HepG2 (cell line): ENCODE results near the gene SLC6A8. TPM values are rescaled to one million over a fixed set of nuclear protein-coding genes. Genes with fewer than 3 reads are reported as not detected.

Experiments
- ATAC-seq: fragments of 200-7000 bp; cut with Tn5 transposase; 3 replicates; pipeline ENCODE4 v1.9.1; 2020; ENCODE audit warnings: mild to moderate bottlenecking, moderate library complexity
- BruUV-seq: library from RNA; stranded (reverse); fragments of 400-500 nt; replicated peaks from 2 replicates; lab custom pipeline; 2021; lab: Mats Ljungman, UMichigan
- CTCF ChIA-PET: fragments of 300-600 bp; formaldehyde crosslinking; extraction: SDS; loops from one replicate; lab custom pipeline; 2021; ENCODE audit warnings: low total read pairs, inconsistent platforms, low intra/inter-chr PET ratio; lab: Yijun Ruan, JAX
- POLR2A ChIA-PET: fragments of 350-600 bp; sonication (Branson Sonifier 250); formaldehyde crosslinking; loops from one replicate; lab custom pipeline; 2020; ENCODE audit warnings: antibody characterized with exemption, inconsistent platforms; lab: Yijun Ruan, JAX
- DNase-seq: peaks from one replicate; pipeline ENCODE4 v3.0.0-alpha.2; 2015; ENCODE audit warnings: low spot score
- FAIRE-seq: peaks from 3 replicates; lab custom pipeline; 2011; peaks lifted over from hg19 to GRCh38; lab: Jason Lieb, UNC
- H2AFZ ChIP-seq: one replicate; pipeline ENCODE4 v1.6.1; 2011; ENCODE audit warnings: low read length, inconsistent platforms
- H3K27ac ChIP-seq: fragments of 300-600 bp; 3 replicates; pipeline ENCODE4 v1.8.0; 2011; ENCODE audit warnings: mixed run types, mild to moderate bottlenecking, mixed read lengths, low read length, inconsistent platforms; ENCODE audit not compliant: insufficient read depth; ENCODE audit errors: extremely low read length
- H3K27me3 ChIP-seq, 2 experiments: fragments of 200-600 bp in 1 of 2; 2 replicates in 1 of 2; 3 replicates in 1 of 2; pipeline versions ENCODE4 v1.6.0 to v1.8.0; 2011; ENCODE audit warnings: low read length in 2 of 2, mild to moderate bottlenecking in 2 of 2, moderate library complexity in 2 of 2, inconsistent platforms in 1 of 2; ENCODE audit not compliant: insufficient read depth in 2 of 2, control insufficient read depth in 1 of 2
- H3K36me3 ChIP-seq, 2 experiments: fragments of 200-600 bp in 1 of 2; replicated peaks in 1 of 2; 2 replicates in 1 of 2; 3 replicates in 1 of 2; pipeline versions ENCODE4 v1.5.1 to v1.8.0; 2011; ENCODE audit warnings: low read length in 2 of 2, inconsistent platforms in 1 of 2; ENCODE audit not compliant: insufficient read depth in 2 of 2, control insufficient read depth in 1 of 2
- H3K4me1 ChIP-seq: 2 replicates; pipeline ENCODE4 v1.5.1; 2012; ENCODE audit warnings: low read length, inconsistent platforms; ENCODE audit not compliant: insufficient read depth
- H3K4me2 ChIP-seq: 2 replicates; pipeline ENCODE4 v1.6.0; 2011; ENCODE audit warnings: low read depth, low read length, inconsistent platforms
- H3K4me3 ChIP-seq, 3 experiments: fragments of 200-600 bp in 1 of 3; sonication (generic), shearing (Covaris generic) in 1 of 3; replicated peaks in 1 of 3; 2 replicates each; pipeline ENCODE4 v1.5.1; 2011 to 2016; ENCODE audit warnings: low read length in 3 of 3, inconsistent platforms in 2 of 3, low read depth in 2 of 3, mild to moderate bottlenecking in 2 of 3, control low read depth in 1 of 3, mixed read lengths in 1 of 3; ENCODE audit not compliant: insufficient read depth in 1 of 3
- H3K79me2 ChIP-seq: one replicate; pipeline ENCODE4 v1.6.1; 2011; ENCODE audit warnings: low read length, inconsistent platforms; ENCODE audit not compliant: insufficient read depth
- H3K9ac ChIP-seq: 2 replicates; pipeline ENCODE4 v1.6.0; 2011; ENCODE audit warnings: mild to moderate bottlenecking, low read depth, low read length, inconsistent platforms; ENCODE audit not compliant: insufficient read depth
- H3K9me3 ChIP-seq: 2 replicates; pipeline ENCODE4 v1.5.1; 2012; ENCODE audit warnings: mild to moderate bottlenecking, low read length
- H4K20me1 ChIP-seq: 2 replicates; pipeline ENCODE4 v1.6.0; 2011; ENCODE audit warnings: inconsistent platforms, mild to moderate bottlenecking, low read length, moderate library complexity; ENCODE audit not compliant: insufficient read depth
- ASH2L ChIP-seq: fragments of 300-600, 200-600 bp; sonication (generic); IDR thresholded peaks from 2 replicates; pipeline ENCODE4 v1.7.0; 2017; ENCODE audit warnings: low read depth, mild to moderate bottlenecking, moderate library complexity, mixed read lengths, low read length; ENCODE audit not compliant: insufficient read length
- FOSL2 ChIP-seq: sonication (generic); formaldehyde crosslinking; IDR thresholded peaks from 2 replicates; pipeline ENCODE4 v1.4.0; 2020; ENCODE audit warnings: missing genetic modification reagents
- RCOR2 ChIP-seq: IDR thresholded peaks from 2 replicates; pipeline ENCODE4 v1.6.1; 2016; ENCODE audit warnings: missing biosample characterization, missing genetic modification reagents
- ZNF317 ChIP-seq: sonication (generic); formaldehyde crosslinking; IDR thresholded peaks from 2 replicates; pipeline ENCODE4 v1.5.0; 2020; ENCODE audit warnings: mild to moderate bottlenecking, missing genetic modification reagents
- WGBS: methylation state at CpG from one replicate; pipeline ENCODE4 v1.1.6; 2017; ENCODE audit warnings: low lambda C conversion rate; 5-methylcytosine and 5-hydroxymethylcytosine counted together
- in situ Hi-C: cut with HindIII; loops from 2 replicates; pipeline ENCODE4 v1.10.0; 2017; ENCODE audit warnings: low pct_unique_long_range_greater_than_20kb; ENCODE audit not compliant: extremely low pct_ligation_motif_present
- intact Hi-C: fragments of 100-400 bp; cut with micrococcal nuclease; formaldehyde crosslinking; loops from one replicate; pipeline ENCODE4 v1.10.0; 2022; ENCODE audit not compliant: unreplicated experiment
- polyA plus RNA-seq, 8 experiments: library from polyadenylated mRNA; depleted of rRNA in 3 of 8; stranded (reverse) in 7 of 8; unstranded in 1 of 8; fragments of >200 nt; fragmentation: Illumina TruSeq in 4 of 8; extraction: Trizol in 4 of 8; gene quantifications; 2 replicates each; pipeline versions ENCODE4 v1.2.1 to v1.2.3, GENCODE V29; 2011 to 2016; ENCODE audit warnings: low read depth in 4 of 8, missing spikeins in 1 of 8, mixed read lengths in 1 of 8; ENCODE audit not compliant: insufficient read depth in 1 of 8
- total RNA-seq, 5 experiments: library from RNA; depleted of rRNA; stranded (reverse); fragments of >200 nt; fragmentation: Illumina TruSeq; extraction: Trizol; gene quantifications; 2 replicates each; pipeline ENCODE4 v1.2.3, GENCODE V29; 2016; ENCODE audit warnings: low read depth in 1 of 5

The SLC6A8 gene
- total and polyA plus RNA-seq, 2 of the 13 experiments (the other 11 are each of a cell fraction or from before 2014, with no cell fraction given): 13.9 to 176 TPM

DNA sequence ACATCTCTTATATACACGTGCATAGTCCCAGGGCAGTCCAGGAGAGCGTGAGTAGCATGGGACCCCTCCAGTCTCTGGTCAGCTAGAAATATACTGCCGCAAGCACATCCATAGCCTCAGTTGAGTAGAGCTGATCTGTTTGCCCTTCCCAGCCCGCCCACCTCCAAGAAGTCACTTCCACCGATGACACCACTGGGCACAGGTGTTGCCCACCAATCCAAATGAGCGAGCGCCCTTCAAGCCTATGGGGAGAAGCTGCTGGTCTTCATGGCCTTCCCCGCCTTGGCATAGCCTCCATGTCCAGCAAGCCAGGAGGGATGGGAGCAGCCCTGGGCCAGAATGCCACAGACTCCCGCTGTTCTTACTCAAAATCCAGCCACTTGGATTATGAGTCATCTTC, 30.6 kb upstream of the SLC6A8 start:
- in situ Hi-C loops: loop anchor here (25.0 kb wide), 1 partner anchor 695 kb away; no protein-coding TSS in a partner anchor
- Histone ChIP-seq H3K4me3 (no peak overlapping the region), H3K4me1 (no peaks in the 10 kb centered on the region), H3K4me2 (no peak overlapping the region), H3K9me3 (no peaks in the 10 kb centered on the region), H3K27ac (no peak overlapping the region), H2AFZ (no peak overlapping the region), H4K20me1 (no peaks in the 10 kb centered on the region), H3K27me3 (no peaks in the 10 kb centered on the region), H3K79me2 (no peaks in the 10 kb centered on the region), H3K9ac (no peak overlapping the region), H3K36me3 (no peaks in the 10 kb centered on the region)
- DNase-seq (no peak), FAIRE-seq (no peak), ATAC-seq (no peak)
- ChIA-PET POLR2A (interaction anchor here (1.2 kb wide), 1 partner anchor 10 kb away, joined by 3 read pairs; no protein-coding TSS in a partner anchor), CTCF (no interaction called here)
- TF ChIP-seq FOSL2 (CRISPR knock-in tag) (0 out of 2 replicates have a peak, but pooled peaks have one; percentile 9), ASH2L (no peak)
- WGBS: 53% methylated on average over 3 of the region's 9 CpGs
- no TSS peak for BruUV-seq
- intact Hi-C loops: no loop called here

GRCh38 chrX:153659268-153659667, 28.5 kb upstream of the SLC6A8 start:
- TF ChIP-seq ZNF317: peak; percentile 93
- TF ChIP-seq RCOR2 (CRISPR knock-in tag): no peak
- Histone ChIP-seq H3K4me2 (no peak overlapping the region), H3K36me3 (no peaks in the 10 kb centered on the region), H3K79me2 (no peaks in the 10 kb centered on the region), H2AFZ (no peak overlapping the region), H3K27ac (no peak overlapping the region), H3K27me3 (peaks cover 0 to under 1% of the 10 kb centered on the region in 2 experiments; a peak in 1 of 5 replicates), H3K4me3 (no peak overlapping the region), H3K4me1 (no peaks in the 10 kb centered on the region), H3K9ac (no peak overlapping the region), H3K9me3 (no peaks in the 10 kb centered on the region), H4K20me1 (no peaks in the 10 kb centered on the region)
- in situ Hi-C loops: loop anchor here (25.0 kb wide), 1 partner anchor 697 kb away; no protein-coding TSS in a partner anchor
- intact Hi-C loops: no loop called here
- POLR2A ChIA-PET: no interaction called here
- BruUV-seq: no TSS peak
- 7% methylated on average over 2 of the region's 3 CpGs for WGBS
- DNase-seq (no peak), ATAC-seq (no peak), FAIRE-seq (no peak)
- CTCF ChIA-PET: no interaction called here
